AG09309 (cell line): ENCODE measurements around the gene TMEM125.

Source experiments
- DNase-seq: peaks from one replicate; pipeline ENCODE4 v3.0.0-alpha.2; 2010; ENCODE audit warnings: low read depth
- H3K4me3 ChIP-seq: 2 replicates; pipeline ENCODE4 v1.5.1; 2011; ENCODE audit warnings: mild to moderate bottlenecking, low read depth, low read length, moderate library complexity; ENCODE audit not compliant: control insufficient read depth
- TF ChIP-seq, protein P1 (sequence below): IDR thresholded peaks from 2 replicates; pipeline ENCODE4 v1.5.1; 2011; ENCODE audit warnings: mild to moderate bottlenecking, low read depth, low read length, inconsistent platforms; ENCODE audit not compliant: insufficient read depth, control insufficient read depth; ENCODE audit errors: missing control alignments

The TMEM125 gene

DNA sequence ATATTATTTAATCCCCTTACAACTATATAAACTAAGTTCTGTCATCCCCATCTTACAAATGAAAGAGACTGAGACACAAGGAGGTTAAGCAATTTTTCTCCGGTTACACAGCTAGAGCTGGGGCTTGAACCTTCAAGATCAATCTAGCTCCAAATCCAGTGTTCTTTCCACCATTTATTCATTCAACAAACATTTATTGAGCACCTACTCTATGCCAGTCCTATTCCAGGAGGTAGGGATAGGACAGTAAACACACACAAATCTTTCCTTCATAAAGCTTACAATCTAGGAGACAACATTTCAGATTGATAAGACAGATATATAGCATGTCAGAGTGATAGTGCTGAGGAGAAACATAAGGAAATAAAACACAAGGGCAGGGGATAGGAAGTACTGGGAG is 2.9 kb upstream of the TMEM125 start:
- TF ChIP-seq, protein P1, sequence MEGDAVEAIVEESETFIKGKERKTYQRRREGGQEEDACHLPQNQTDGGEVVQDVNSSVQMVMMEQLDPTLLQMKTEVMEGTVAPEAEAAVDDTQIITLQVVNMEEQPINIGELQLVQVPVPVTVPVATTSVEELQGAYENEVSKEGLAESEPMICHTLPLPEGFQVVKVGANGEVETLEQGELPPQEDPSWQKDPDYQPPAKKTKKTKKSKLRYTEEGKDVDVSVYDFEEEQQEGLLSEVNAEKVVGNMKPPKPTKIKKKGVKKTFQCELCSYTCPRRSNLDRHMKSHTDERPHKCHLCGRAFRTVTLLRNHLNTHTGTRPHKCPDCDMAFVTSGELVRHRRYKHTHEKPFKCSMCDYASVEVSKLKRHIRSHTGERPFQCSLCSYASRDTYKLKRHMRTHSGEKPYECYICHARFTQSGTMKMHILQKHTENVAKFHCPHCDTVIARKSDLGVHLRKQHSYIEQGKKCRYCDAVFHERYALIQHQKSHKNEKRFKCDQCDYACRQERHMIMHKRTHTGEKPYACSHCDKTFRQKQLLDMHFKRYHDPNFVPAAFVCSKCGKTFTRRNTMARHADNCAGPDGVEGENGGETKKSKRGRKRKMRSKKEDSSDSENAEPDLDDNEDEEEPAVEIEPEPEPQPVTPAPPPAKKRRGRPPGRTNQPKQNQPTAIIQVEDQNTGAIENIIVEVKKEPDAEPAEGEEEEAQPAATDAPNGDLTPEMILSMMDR = no peak
- no peak overlapping the region for H3K4me3 ChIP-seq
- DNase-seq = no peak

GRCh38 chr1:43267291-43267805 is 2.4 kb upstream of the TMEM125 start:
- H3K4me3 ChIP-seq = no peak overlapping the region
- DNase-seq = peak; percentile 49
- TF ChIP-seq, protein P1 = no peak

GRCh38 chr1:43267818-43268425 is 1.9 kb upstream of the TMEM125 start:
- DNase-seq = no peak

DNA sequence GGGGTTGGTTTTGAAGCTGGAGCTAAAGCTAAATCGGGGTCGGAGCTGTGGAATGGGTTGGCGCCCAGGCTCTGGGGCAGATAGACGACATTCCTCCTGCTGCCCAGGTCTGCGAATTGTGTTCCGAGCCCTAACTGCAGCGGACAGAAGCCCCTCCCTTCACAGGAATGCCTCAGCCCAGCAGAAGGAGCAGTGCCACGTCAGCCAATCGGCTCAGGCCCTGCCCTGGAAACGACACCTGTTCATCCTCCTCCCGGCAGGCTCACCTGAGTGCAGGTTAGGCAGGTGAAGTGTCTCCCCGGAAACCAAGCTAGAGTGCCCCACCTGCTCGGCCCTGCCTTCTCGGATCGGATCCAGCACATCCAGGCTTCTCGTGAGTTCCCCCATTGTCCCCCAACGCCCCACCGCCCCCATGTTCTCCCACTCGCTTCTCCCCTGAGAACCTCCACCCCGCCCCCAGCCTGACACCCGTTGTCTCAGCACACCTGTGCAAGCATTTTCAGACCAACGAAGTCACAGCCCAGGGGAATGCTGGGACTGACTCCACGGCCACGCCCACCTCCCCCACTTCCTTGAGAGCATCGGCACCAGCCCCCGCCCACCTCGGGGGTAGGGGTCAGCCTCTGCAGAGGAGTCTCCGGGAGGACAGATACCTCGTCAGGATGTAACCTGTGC is 775 bp downstream of the TMEM125 start:
- H3K4me3 ChIP-seq = no peak overlapping the region
- TF ChIP-seq, protein P1 = no peak
- no peak for DNase-seq

More at GRCh38 chr1:43267818-43268425, 1.9 kb upstream of the TMEM125 start:
- TF ChIP-seq, protein P1 = no peak
- H3K4me3 ChIP-seq = no peak overlapping the region

- TF ChIP-seq, protein P1 = no peak
- DNase-seq = no peak
Measured at GRCh38 chr1:43271186-43272118, 1.7 kb downstream of the TMEM125 start.

GRCh38 chr1:43272161-43272560 is 2.4 kb downstream of the TMEM125 start:
- DNase-seq = no peak
- TF ChIP-seq, protein P1 = no peak
- H3K4me3 ChIP-seq = no peak overlapping the region

More at GRCh38 chr1:43271186-43272118, 1.7 kb downstream of the TMEM125 start:
- no peak overlapping the region for H3K4me3 ChIP-seq
